ENCODE data around the gene RBM19.

The RBM19 gene

GRCh38 chr12:113950873-113951272 is 15.3 kb downstream of the RBM19 start:
- no peak for TF ChIP-seq CTCF (IDR thresholded peaks at IDR 0.05; ENCODE audit: insufficient read depth, low read length, poor library complexity, severe bottlenecking)
- no peak overlapping the region for H3K4me3 ChIP-seq (replicated peaks; ENCODE audit: low read depth, low read length)
- H3K27me3 ChIP-seq (replicated peaks; ENCODE audit: control insufficient read depth, insufficient read depth, low read length): no peaks in the 10 kb centered on the region
- peaks cover 54% of the 10 kb centered on the region for H3K36me3 ChIP-seq (ENCODE audit: control insufficient read depth, insufficient read depth, low read length)
- no peak for DNase-seq (ENCODE audit: extremely low read depth, insufficient read length)

GRCh38 chr12:113949321-113950305 is 16.5 kb downstream of the RBM19 start:
- Histone ChIP-seq H3K27me3 (replicated peaks; ENCODE audit: control insufficient read depth, insufficient read depth, low read length) (no peaks in the 10 kb centered on the region), H3K4me3 (replicated peaks; ENCODE audit: low read depth, low read length) (no peak overlapping the region), H3K36me3 (ENCODE audit: control insufficient read depth, insufficient read depth, low read length) (peaks cover 55% of the 10 kb centered on the region)
- DNase-seq (ENCODE audit: extremely low read depth, insufficient read length): no peak
- TF ChIP-seq CTCF (IDR thresholded peaks at IDR 0.05; ENCODE audit: insufficient read depth, low read length, poor library complexity, severe bottlenecking): no peak

- TF ChIP-seq CTCF (IDR thresholded peaks at IDR 0.05; ENCODE audit: insufficient read depth, low read length, poor library complexity, severe bottlenecking): no peak
- Histone ChIP-seq H3K36me3 (ENCODE audit: control insufficient read depth, insufficient read depth, low read length) (peaks cover 53% of the 10 kb centered on the region), H3K4me3 (replicated peaks; ENCODE audit: low read depth, low read length) (no peak overlapping the region), H3K27me3 (replicated peaks; ENCODE audit: control insufficient read depth, insufficient read depth, low read length) (no peaks in the 10 kb centered on the region)
- DNase-seq (ENCODE audit: extremely low read depth, insufficient read length): no peak
These were observed 17.8 kb downstream of the RBM19 start for GRCh38 chr12:113948151-113948914.

- Histone ChIP-seq H3K4me3 (replicated peaks; ENCODE audit: low read depth, low read length) (no peak overlapping the region), H3K36me3 (ENCODE audit: control insufficient read depth, insufficient read depth, low read length) (peaks cover 57% of the 10 kb centered on the region), H3K27me3 (replicated peaks; ENCODE audit: control insufficient read depth, insufficient read depth, low read length) (no peaks in the 10 kb centered on the region)
- DNase-seq (ENCODE audit: extremely low read depth, insufficient read length): no peak
- no peak for TF ChIP-seq CTCF (IDR thresholded peaks at IDR 0.05; ENCODE audit: insufficient read depth, low read length, poor library complexity, severe bottlenecking)
These were observed 19.9 kb downstream of the RBM19 start for GRCh38 chr12:113946175-113946574.

GRCh38 chr12:113945174-113946173 is 20.7 kb downstream of the RBM19 start:
- Histone ChIP-seq H3K36me3 (ENCODE audit: control insufficient read depth, insufficient read depth, low read length) (peaks cover 56% of the 10 kb centered on the region), H3K4me3 (replicated peaks; ENCODE audit: low read depth, low read length) (no peak overlapping the region), H3K27me3 (replicated peaks; ENCODE audit: control insufficient read depth, insufficient read depth, low read length) (no peaks in the 10 kb centered on the region)
- no peak for DNase-seq (ENCODE audit: extremely low read depth, insufficient read length)
- TF ChIP-seq CTCF (IDR thresholded peaks at IDR 0.05; ENCODE audit: insufficient read depth, low read length, poor library complexity, severe bottlenecking): no peak

Data from GM06990 (cell line).